HepG2 (cell line): ENCODE data around the gene PCSK6. TPM values are rescaled to one million over a fixed set of nuclear protein-coding genes. Genes with fewer than 3 reads are reported as not detected.

Experiments
- ATAC-seq: fragments of 200-7000 bp; cut with Tn5 transposase; 3 replicates; pipeline ENCODE4 v1.9.1; 2020; ENCODE audit warnings: mild to moderate bottlenecking, moderate library complexity
- BruUV-seq: library from RNA; stranded (reverse); fragments of 400-500 nt; replicated peaks from 2 replicates; lab custom pipeline; 2021; lab: Mats Ljungman, UMichigan
- CTCF ChIA-PET: fragments of 300-600 bp; formaldehyde crosslinking; extraction: SDS; loops from one replicate; lab custom pipeline; 2021; ENCODE audit warnings: low total read pairs, inconsistent platforms, low intra/inter-chr PET ratio; lab: Yijun Ruan, JAX
- POLR2A ChIA-PET: fragments of 350-600 bp; sonication (Branson Sonifier 250); formaldehyde crosslinking; loops from one replicate; lab custom pipeline; 2020; ENCODE audit warnings: antibody characterized with exemption, inconsistent platforms; lab: Yijun Ruan, JAX
- DNase-seq: peaks from one replicate; pipeline ENCODE4 v3.0.0-alpha.2; 2015; ENCODE audit warnings: low spot score
- FAIRE-seq: peaks from 3 replicates; lab custom pipeline; 2011; peaks lifted over from hg19 to GRCh38; lab: Jason Lieb, UNC
- H2AFZ ChIP-seq: one replicate; pipeline ENCODE4 v1.6.1; 2011; ENCODE audit warnings: low read length, inconsistent platforms
- H3K27ac ChIP-seq: fragments of 300-600 bp; 3 replicates; pipeline ENCODE4 v1.8.0; 2011; ENCODE audit warnings: mixed run types, mild to moderate bottlenecking, mixed read lengths, low read length, inconsistent platforms; ENCODE audit not compliant: insufficient read depth; ENCODE audit errors: extremely low read length
- H3K27me3 ChIP-seq, 2 experiments: fragments of 200-600 bp in 1 of 2; 2 replicates in 1 of 2; 3 replicates in 1 of 2; pipeline versions ENCODE4 v1.6.0 to v1.8.0; 2011; ENCODE audit warnings: low read length in 2 of 2, mild to moderate bottlenecking in 2 of 2, moderate library complexity in 2 of 2, inconsistent platforms in 1 of 2; ENCODE audit not compliant: insufficient read depth in 2 of 2, control insufficient read depth in 1 of 2
- H3K36me3 ChIP-seq, 2 experiments: fragments of 200-600 bp in 1 of 2; replicated peaks in 1 of 2; 2 replicates in 1 of 2; 3 replicates in 1 of 2; pipeline versions ENCODE4 v1.5.1 to v1.8.0; 2011; ENCODE audit warnings: low read length in 2 of 2, inconsistent platforms in 1 of 2; ENCODE audit not compliant: insufficient read depth in 2 of 2, control insufficient read depth in 1 of 2
- H3K4me1 ChIP-seq: 2 replicates; pipeline ENCODE4 v1.5.1; 2012; ENCODE audit warnings: low read length, inconsistent platforms; ENCODE audit not compliant: insufficient read depth
- H3K4me2 ChIP-seq: 2 replicates; pipeline ENCODE4 v1.6.0; 2011; ENCODE audit warnings: low read depth, low read length, inconsistent platforms
- H3K4me3 ChIP-seq, 3 experiments: fragments of 200-600 bp in 1 of 3; sonication (generic), shearing (Covaris generic) in 1 of 3; replicated peaks in 1 of 3; 2 replicates each; pipeline ENCODE4 v1.5.1; 2011 to 2016; ENCODE audit warnings: low read length in 3 of 3, inconsistent platforms in 2 of 3, low read depth in 2 of 3, mild to moderate bottlenecking in 2 of 3, control low read depth in 1 of 3, mixed read lengths in 1 of 3; ENCODE audit not compliant: insufficient read depth in 1 of 3
- H3K79me2 ChIP-seq: one replicate; pipeline ENCODE4 v1.6.1; 2011; ENCODE audit warnings: low read length, inconsistent platforms; ENCODE audit not compliant: insufficient read depth
- H3K9ac ChIP-seq: 2 replicates; pipeline ENCODE4 v1.6.0; 2011; ENCODE audit warnings: mild to moderate bottlenecking, low read depth, low read length, inconsistent platforms; ENCODE audit not compliant: insufficient read depth
- H3K9me3 ChIP-seq: 2 replicates; pipeline ENCODE4 v1.5.1; 2012; ENCODE audit warnings: mild to moderate bottlenecking, low read length
- H4K20me1 ChIP-seq: 2 replicates; pipeline ENCODE4 v1.6.0; 2011; ENCODE audit warnings: inconsistent platforms, mild to moderate bottlenecking, low read length, moderate library complexity; ENCODE audit not compliant: insufficient read depth
- ARID3A ChIP-seq: IDR thresholded peaks from 2 replicates; pipeline ENCODE4 v1.6.1; 2012; ENCODE audit warnings: low read depth, low read length, improper control_type of control experiment
- CENPT ChIP-seq: sonication (generic); formaldehyde crosslinking; IDR thresholded peaks from 2 replicates; pipeline ENCODE4 v1.8.0; 2022; ENCODE audit warnings: low read depth, mild to moderate bottlenecking, moderate library complexity, missing genetic modification reagents
- FOSL1 ChIP-seq: sonication (generic); formaldehyde crosslinking; IDR thresholded peaks from 2 replicates; pipeline ENCODE4 v1.9.0; 2021; ENCODE audit warnings: missing genetic modification reagents, borderline replicate concordance
- JUN ChIP-seq: sonication (generic); formaldehyde crosslinking; IDR thresholded peaks from 2 replicates; pipeline ENCODE4 v1.4.0; 2020; ENCODE audit warnings: mild to moderate bottlenecking, missing genetic modification reagents
- KDM3A ChIP-seq: IDR thresholded peaks from 2 replicates; pipeline ENCODE4 v1.6.1; 2018; ENCODE audit warnings: low read depth, missing compliant biosample characterization
- KLF12 ChIP-seq: sonication (generic); formaldehyde crosslinking; IDR thresholded peaks from 2 replicates; pipeline ENCODE4 v1.4.0; 2020; ENCODE audit warnings: missing genetic modification reagents, borderline replicate concordance
- MAFF ChIP-seq: IDR thresholded peaks from 2 replicates; pipeline ENCODE4 v1.6.1; 2011; ENCODE audit warnings: low read depth, low read length, improper control_type of control experiment
- SNRNP70 ChIP-seq: fragments of 200-400 bp; formaldehyde crosslinking; IDR thresholded peaks from 2 replicates; pipeline ENCODE4 v1.6.1; 2017; ENCODE audit warnings: mild to moderate bottlenecking, low read depth, low read length, moderate library complexity
- ZNF329 ChIP-seq: sonication (generic); formaldehyde crosslinking; IDR thresholded peaks from 2 replicates; pipeline ENCODE4 v1.9.0; 2021; ENCODE audit warnings: low read depth, mild to moderate bottlenecking, missing genetic modification reagents
- ZNF558 ChIP-seq: sonication (generic); formaldehyde crosslinking; IDR thresholded peaks from 2 replicates; pipeline ENCODE4 v1.9.0; 2022; ENCODE audit warnings: mild to moderate bottlenecking, missing genetic modification reagents, borderline replicate concordance
- ZNF720 ChIP-seq: sonication (generic); formaldehyde crosslinking; IDR thresholded peaks from 2 replicates; pipeline ENCODE4 v1.4.0; 2020; ENCODE audit warnings: missing genetic modification reagents
- WGBS: methylation state at CpG from one replicate; pipeline ENCODE4 v1.1.6; 2017; ENCODE audit warnings: low lambda C conversion rate; 5-methylcytosine and 5-hydroxymethylcytosine counted together
- in situ Hi-C: cut with HindIII; loops from 2 replicates; pipeline ENCODE4 v1.10.0; 2017; ENCODE audit warnings: low pct_unique_long_range_greater_than_20kb; ENCODE audit not compliant: extremely low pct_ligation_motif_present
- intact Hi-C: fragments of 100-400 bp; cut with micrococcal nuclease; formaldehyde crosslinking; loops from one replicate; pipeline ENCODE4 v1.10.0; 2022; ENCODE audit not compliant: unreplicated experiment
- polyA plus RNA-seq, 8 experiments: library from polyadenylated mRNA; depleted of rRNA in 3 of 8; stranded (reverse) in 7 of 8; unstranded in 1 of 8; fragments of >200 nt; fragmentation: Illumina TruSeq in 4 of 8; extraction: Trizol in 4 of 8; gene quantifications; 2 replicates each; pipeline versions ENCODE4 v1.2.1 to v1.2.3, GENCODE V29; 2011 to 2016; ENCODE audit warnings: low read depth in 4 of 8, missing spikeins in 1 of 8, mixed read lengths in 1 of 8; ENCODE audit not compliant: insufficient read depth in 1 of 8
- total RNA-seq, 5 experiments: library from RNA; depleted of rRNA; stranded (reverse); fragments of >200 nt; fragmentation: Illumina TruSeq; extraction: Trizol; gene quantifications; 2 replicates each; pipeline ENCODE4 v1.2.3, GENCODE V29; 2016; ENCODE audit warnings: low read depth in 1 of 5
- TF ChIP-seq, protein P1 (sequence below): sonication (generic); formaldehyde crosslinking; IDR thresholded peaks from 2 replicates; pipeline ENCODE4 v1.9.0; 2021; ENCODE audit warnings: missing genetic modification reagents, borderline replicate concordance
- TF ChIP-seq, protein P2 (sequence below): sonication (generic); formaldehyde crosslinking; IDR thresholded peaks from 2 replicates; pipeline ENCODE4 v1.5.0; 2020; ENCODE audit warnings: mild to moderate bottlenecking, missing genetic modification reagents, moderate library complexity
- TF ChIP-seq, protein P3 (sequence below): sonication (generic); IDR thresholded peaks from 2 replicates; pipeline ENCODE4 v1.6.1; 2016; ENCODE audit warnings: low read depth, borderline replicate concordance

PCSK6 gene
- total and polyA plus RNA-seq, 2 of the 13 experiments (the other 11 are each of a cell fraction or from before 2014, with no cell fraction given), result 56.5 to 155 TPM

DNA sequence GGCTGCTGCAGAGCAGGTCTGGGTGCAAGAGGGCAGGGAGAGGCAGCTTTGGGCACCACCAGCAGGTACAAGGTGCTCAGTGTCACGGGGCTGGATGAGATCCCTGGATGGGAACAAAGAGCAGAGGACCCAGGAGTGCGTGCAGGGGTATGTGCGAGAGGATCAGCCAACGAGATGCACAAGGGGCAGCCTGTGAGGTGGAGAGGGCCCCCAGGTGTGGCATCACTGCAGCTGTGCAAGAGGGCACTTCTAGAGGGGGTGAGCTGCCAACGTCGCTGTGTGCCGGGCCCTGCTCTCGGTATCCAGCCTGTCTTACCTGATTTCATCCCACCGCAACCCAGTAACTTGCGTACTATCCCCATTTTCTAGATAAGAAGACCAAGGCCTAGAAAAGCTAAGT is 127.1 kb downstream of the PCSK6 start:
- no TSS peak for BruUV-seq
- intact Hi-C loops, result no loop called here
- Histone ChIP-seq H3K79me2 (no peaks in the 10 kb centered on the region), H3K27ac (no peak overlapping the region), H3K4me2 (no peak overlapping the region), H3K27me3 (no peaks in the 10 kb centered on the region), H3K9me3 (no peaks in the 10 kb centered on the region), H4K20me1 (peaks cover 4% of the 10 kb centered on the region; the same call in 1 of the 2 replicates), H3K36me3 (peaks cover 21 to 72% of the 10 kb centered on the region in 2 experiments; a peak in 4 of 5 replicates), H3K9ac (no peak overlapping the region), H3K4me3 (no peak overlapping the region), H3K4me1 (no peaks in the 10 kb centered on the region), H2AFZ (no peak overlapping the region)
- DNase-seq (no peak), ATAC-seq (no peak; the same call in 2 of the 3 replicates), FAIRE-seq (no peak)
- in situ Hi-C loops, result no loop called here
- 98% methylated on average over 10 of the region's 10 CpGs for WGBS
- POLR2A ChIA-PET, result no interaction called here
- CTCF ChIA-PET, result no interaction called here
- TF ChIP-seq, protein P1, sequence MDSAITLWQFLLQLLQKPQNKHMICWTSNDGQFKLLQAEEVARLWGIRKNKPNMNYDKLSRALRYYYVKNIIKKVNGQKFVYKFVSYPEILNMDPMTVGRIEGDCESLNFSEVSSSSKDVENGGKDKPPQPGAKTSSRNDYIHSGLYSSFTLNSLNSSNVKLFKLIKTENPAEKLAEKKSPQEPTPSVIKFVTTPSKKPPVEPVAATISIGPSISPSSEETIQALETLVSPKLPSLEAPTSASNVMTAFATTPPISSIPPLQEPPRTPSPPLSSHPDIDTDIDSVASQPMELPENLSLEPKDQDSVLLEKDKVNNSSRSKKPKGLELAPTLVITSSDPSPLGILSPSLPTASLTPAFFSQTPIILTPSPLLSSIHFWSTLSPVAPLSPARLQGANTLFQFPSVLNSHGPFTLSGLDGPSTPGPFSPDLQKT, result no peak
- TF ChIP-seq KDM3A (CRISPR knock-in tag), result no peak
- TF ChIP-seq ZNF329, result no peak
- TF ChIP-seq JUN (CRISPR knock-in tag), result no peak

GRCh38 chr15:101361418-101361817 is 128.1 kb downstream of the PCSK6 start:
- Histone ChIP-seq H3K36me3 (peaks cover 21 to 74% of the 10 kb centered on the region in 2 experiments; a peak in 4 of 5 replicates), H3K9me3 (no peaks in the 10 kb centered on the region), H3K4me1 (no peaks in the 10 kb centered on the region), H2AFZ (no peak overlapping the region), H4K20me1 (peaks cover 4% of the 10 kb centered on the region; the same call in 1 of the 2 replicates), H3K9ac (no peak overlapping the region), H3K27ac (no peak overlapping the region), H3K79me2 (no peaks in the 10 kb centered on the region), H3K4me3 (no peak overlapping the region), H3K4me2 (no peak overlapping the region), H3K27me3 (no peaks in the 10 kb centered on the region)
- DNase-seq (no peak), ATAC-seq (no peak), FAIRE-seq (no peak)
- WGBS, result 98% methylated on average over 4 of the region's 4 CpGs
- intact Hi-C loops, result no loop called here
- BruUV-seq, result no TSS peak
- POLR2A ChIA-PET, result no interaction called here
- in situ Hi-C loops, result no loop called here
- CTCF ChIA-PET, result no interaction called here
- TF ChIP-seq, protein P2, sequence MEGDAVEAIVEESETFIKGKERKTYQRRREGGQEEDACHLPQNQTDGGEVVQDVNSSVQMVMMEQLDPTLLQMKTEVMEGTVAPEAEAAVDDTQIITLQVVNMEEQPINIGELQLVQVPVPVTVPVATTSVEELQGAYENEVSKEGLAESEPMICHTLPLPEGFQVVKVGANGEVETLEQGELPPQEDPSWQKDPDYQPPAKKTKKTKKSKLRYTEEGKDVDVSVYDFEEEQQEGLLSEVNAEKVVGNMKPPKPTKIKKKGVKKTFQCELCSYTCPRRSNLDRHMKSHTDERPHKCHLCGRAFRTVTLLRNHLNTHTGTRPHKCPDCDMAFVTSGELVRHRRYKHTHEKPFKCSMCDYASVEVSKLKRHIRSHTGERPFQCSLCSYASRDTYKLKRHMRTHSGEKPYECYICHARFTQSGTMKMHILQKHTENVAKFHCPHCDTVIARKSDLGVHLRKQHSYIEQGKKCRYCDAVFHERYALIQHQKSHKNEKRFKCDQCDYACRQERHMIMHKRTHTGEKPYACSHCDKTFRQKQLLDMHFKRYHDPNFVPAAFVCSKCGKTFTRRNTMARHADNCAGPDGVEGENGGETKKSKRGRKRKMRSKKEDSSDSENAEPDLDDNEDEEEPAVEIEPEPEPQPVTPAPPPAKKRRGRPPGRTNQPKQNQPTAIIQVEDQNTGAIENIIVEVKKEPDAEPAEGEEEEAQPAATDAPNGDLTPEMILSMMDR (CRISPR knock-in tag), result no peak
- TF ChIP-seq, protein P3, sequence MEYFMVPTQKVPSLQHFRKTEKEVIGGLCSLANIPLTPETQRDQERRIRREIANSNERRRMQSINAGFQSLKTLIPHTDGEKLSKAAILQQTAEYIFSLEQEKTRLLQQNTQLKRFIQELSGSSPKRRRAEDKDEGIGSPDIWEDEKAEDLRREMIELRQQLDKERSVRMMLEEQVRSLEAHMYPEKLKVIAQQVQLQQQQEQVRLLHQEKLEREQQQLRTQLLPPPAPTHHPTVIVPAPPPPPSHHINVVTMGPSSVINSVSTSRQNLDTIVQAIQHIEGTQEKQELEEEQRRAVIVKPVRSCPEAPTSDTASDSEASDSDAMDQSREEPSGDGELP, result no peak
- TF ChIP-seq MAFF (no peak), KLF12 (CRISPR knock-in tag) (no peak), ZNF329 (no peak), ZNF720 (CRISPR knock-in tag) (no peak), SNRNP70 (no peak), CENPT (CRISPR knock-in tag) (no peak), ZNF558 (CRISPR knock-in tag) (no peak), FOSL1 (CRISPR knock-in tag) (no peak), ARID3A (no peak)
